Measurements from ENCODE around the gene KCNN3. TPM values are rescaled to one million over a fixed set of nuclear protein-coding genes. Genes with fewer than 3 reads are reported as not detected.

Gene KCNN3
- total RNA-seq, 1 donor = 0.21 TPM

DNA sequence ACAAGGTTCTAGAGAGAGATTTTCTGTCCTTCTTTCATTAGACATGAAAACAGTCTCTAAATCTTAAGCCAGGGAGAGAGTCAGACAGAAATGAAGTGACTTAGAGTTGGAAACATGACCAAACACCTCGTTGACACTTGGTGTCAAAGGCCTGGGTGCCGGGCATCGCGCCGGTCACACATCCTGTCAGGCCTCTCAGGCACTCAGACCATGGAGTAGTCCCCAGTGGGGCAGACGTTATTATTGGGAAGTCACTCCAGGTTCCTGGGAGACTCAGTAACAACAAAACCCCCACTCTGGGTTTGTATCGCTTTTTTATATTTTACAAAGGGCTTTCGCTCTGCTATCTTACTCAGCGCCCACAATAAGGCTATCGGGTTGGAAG is 25.8 kb downstream of the KCNN3 start:
- H3K27me3 ChIP-seq (ENCODE audit: insufficient read depth, low read length) = no peaks in the 10 kb centered on the region
- H3K9me3 ChIP-seq (ENCODE audit: low read depth, low read length) = no peaks in the 10 kb centered on the region
- no peak overlapping the region for H3K4me3 ChIP-seq (ENCODE audit: low read length)
- no peaks in the 10 kb centered on the region for H3K4me1 ChIP-seq (ENCODE audit: insufficient read depth, low read length)

DNA sequence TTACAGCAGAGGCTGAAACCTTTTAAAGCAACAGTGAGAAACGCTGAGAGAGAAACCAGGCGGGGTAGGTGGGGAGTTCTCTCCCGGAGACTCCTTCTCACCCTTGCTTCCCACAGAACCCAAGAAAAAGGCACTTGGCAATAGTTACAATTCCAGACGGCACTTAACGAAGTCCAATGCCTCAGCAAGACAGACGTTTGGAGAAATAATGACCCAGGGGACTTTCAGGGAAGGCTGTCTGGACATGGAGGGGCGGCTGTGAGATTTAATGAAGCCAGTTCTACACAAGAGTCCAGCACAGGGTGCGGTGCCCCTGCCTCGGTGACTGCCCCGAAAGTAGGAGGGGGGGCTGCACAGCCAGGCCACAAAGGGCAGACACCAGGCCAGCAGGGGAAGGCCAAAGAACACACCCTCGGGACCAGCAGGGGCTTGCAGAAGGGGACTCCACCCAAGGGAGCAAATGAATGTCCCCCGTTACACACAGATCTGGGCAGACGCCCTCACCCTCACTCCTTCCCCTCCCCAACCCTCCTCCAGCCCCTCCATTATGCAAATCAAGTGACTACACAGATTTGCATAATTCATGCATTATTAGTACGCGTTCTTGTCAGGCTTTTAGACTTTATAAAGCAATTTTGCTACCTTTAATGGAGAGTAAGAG is 26.3 kb downstream of the KCNN3 start:
- no peaks in the 10 kb centered on the region for H3K27me3 ChIP-seq (ENCODE audit: insufficient read depth, low read length)
- no peak overlapping the region for H3K4me3 ChIP-seq (ENCODE audit: low read length)
- no peaks in the 10 kb centered on the region for H3K9me3 ChIP-seq (ENCODE audit: low read depth, low read length)
- H3K4me1 ChIP-seq (ENCODE audit: insufficient read depth, low read length) = no peaks in the 10 kb centered on the region

DNA sequence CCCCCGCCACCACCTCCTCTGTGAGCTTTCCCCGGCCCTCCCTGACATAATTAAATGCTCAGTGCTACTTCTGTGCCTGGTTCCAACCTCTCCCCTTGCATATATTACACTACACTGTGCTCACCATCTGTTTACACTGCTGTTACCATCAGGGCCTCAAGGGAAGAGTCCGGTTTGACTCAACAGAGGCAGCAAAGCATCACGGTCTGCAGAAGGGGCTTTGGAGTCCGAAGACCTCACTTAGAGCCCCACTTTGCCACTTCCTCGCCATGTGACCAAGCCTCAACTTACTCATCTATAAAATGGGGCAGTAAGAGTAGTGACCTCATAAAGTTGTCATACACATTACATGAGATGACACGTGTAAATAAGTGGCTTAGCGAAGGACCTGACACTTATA is 27.4 kb downstream of the KCNN3 start:
- H3K4me3 ChIP-seq (ENCODE audit: low read length) = no peak overlapping the region
- no peaks in the 10 kb centered on the region for H3K27me3 ChIP-seq (ENCODE audit: insufficient read depth, low read length)
- H3K9me3 ChIP-seq (ENCODE audit: low read depth, low read length) = no peaks in the 10 kb centered on the region
- no peaks in the 10 kb centered on the region for H3K4me1 ChIP-seq (ENCODE audit: insufficient read depth, low read length)

DNA sequence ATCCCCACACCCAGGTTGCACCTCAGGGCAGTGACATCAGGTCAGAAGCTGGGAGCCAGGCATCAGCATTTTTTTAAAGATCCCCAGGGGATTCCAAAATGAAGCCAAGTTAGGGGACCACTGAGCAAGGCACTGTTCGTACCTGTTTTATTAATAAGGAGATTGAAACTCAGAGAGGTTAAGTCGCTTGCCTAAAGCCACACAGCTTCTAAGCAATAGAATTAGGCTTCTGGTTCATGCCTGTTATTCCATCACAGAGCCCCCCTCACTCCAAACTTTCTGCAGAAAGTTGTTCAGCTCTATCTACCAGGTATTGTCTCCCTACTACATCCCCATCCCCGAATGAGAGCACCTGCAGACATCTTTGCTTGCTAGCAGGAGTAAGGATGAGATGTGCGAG is 28.7 kb downstream of the KCNN3 start:
- Histone ChIP-seq H3K4me1 (ENCODE audit: insufficient read depth, low read length) (no peaks in the 10 kb centered on the region), H3K4me3 (ENCODE audit: low read length) (no peak overlapping the region), H3K9me3 (ENCODE audit: low read depth, low read length) (no peaks in the 10 kb centered on the region), H3K27me3 (ENCODE audit: insufficient read depth, low read length) (no peaks in the 10 kb centered on the region)

DNA sequence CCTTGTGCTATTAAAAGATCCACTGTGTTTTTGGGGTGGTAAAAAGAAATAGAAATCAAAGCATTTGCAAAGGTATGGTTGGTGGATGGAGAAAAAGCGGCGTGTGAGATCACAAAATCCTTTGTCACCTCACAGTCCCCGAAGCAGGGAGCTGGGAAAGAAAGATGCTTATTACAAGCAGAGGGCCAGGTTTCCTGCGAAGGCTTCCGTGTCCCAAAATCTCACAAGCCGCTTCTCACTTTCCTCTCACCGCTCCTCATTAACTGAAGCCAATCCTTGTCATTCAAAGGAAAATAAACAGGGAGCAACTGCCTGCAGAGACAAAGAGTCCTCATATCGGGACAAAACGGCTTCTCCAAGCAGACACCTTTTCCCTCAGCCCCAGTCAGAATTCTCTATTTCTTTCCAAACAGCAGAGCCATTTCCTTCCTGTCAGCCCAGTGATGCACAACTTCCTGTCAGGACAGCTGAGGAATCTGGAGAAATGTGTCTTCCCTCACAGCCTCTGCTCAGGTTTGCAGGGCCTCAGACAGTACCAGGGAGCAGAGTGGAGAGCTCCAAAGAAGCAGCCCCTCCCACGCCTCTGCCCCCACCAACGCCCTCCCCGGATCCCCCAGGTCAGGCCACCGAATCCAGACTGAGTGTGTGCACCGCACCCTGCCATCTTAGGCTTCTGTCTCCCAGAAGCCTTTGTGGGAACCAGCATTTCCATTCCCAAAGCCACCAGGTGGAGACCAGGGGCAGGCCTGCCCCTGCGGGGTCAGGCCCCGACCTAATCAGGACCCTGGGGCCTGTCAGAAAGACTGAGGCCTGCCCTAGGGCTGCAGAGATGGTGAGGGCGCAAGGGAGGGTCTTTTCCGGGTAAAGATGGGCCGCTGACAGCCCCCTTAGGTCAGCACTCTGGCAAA is 29.6 kb downstream of the KCNN3 start:
- H3K9me3 ChIP-seq (ENCODE audit: low read depth, low read length) = no peaks in the 10 kb centered on the region
- no peaks in the 10 kb centered on the region for H3K4me1 ChIP-seq (ENCODE audit: insufficient read depth, low read length)
- H3K27me3 ChIP-seq (ENCODE audit: insufficient read depth, low read length) = no peaks in the 10 kb centered on the region
- H3K4me3 ChIP-seq (ENCODE audit: low read length) = no peak overlapping the region

DNA sequence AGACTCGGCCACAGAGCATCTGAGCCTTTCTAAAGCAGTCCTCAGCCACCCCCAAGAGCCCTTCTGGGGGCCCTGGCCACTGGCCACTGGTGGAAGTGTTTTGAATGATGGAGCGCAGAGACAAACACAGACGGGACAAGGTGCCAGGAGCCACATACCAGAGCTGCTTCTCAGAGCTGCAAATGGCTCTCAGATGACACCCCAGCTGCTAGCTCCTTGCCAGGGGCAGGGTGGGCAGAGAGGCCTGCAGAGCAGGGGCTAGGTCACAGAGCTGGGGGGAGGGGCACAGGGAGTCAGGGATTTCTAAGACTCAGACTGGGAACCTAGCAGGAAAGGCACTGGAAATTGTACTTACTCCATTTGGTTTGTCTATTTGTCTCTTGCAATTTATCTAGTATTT is 30.4 kb downstream of the KCNN3 start:
- Histone ChIP-seq H3K9me3 (ENCODE audit: low read depth, low read length) (no peaks in the 10 kb centered on the region), H3K4me1 (ENCODE audit: insufficient read depth, low read length) (no peaks in the 10 kb centered on the region), H3K27me3 (ENCODE audit: insufficient read depth, low read length) (no peaks in the 10 kb centered on the region), H3K4me3 (ENCODE audit: low read length) (no peak overlapping the region)

DNA sequence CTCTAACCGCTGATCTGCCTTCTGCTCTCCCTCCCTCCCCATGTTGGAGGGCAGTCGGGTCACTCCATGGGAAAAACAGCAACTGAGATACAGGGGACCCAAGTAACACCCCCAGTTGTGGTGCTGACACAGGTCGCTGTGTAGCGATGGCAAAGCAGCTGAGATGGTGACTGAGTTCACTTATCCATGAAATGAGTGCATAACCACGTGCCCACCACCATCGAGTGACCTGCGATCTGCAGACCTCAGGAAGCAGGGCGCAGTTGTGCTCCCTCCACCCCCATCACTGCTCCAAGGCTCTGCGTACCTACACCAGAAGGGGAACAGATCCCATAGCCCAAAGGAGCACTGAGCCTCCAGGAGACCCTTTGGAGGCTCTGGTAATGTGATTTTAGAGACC is 31.1 kb downstream of the KCNN3 start:
- Histone ChIP-seq H3K4me1 (ENCODE audit: insufficient read depth, low read length) (no peaks in the 10 kb centered on the region), H3K9me3 (ENCODE audit: low read depth, low read length) (no peaks in the 10 kb centered on the region), H3K4me3 (ENCODE audit: low read length) (no peak overlapping the region), H3K27me3 (ENCODE audit: insufficient read depth, low read length) (no peaks in the 10 kb centered on the region)

DNA sequence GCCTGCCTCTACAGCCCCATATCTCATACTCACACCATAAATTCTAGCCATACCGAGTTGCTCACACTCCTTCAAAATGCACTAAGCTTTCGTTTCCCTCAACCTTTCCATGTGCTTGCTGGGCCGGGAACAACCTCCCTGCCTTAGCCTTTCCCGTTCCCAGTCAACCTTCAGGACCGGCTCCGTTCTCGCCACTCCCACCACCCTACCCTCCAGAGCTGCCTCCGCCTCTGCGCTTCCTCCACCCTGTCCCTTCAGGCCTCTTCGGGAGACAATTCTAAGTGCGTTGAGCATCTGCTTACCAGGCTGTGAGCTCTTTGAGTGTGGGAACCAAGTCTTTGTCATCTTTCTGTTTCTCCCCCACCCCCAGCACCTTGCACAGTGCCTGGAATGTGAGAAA is 31.6 kb downstream of the KCNN3 start:
- H3K4me1 ChIP-seq (ENCODE audit: insufficient read depth, low read length) = no peaks in the 10 kb centered on the region
- no peaks in the 10 kb centered on the region for H3K9me3 ChIP-seq (ENCODE audit: low read depth, low read length)
- H3K4me3 ChIP-seq (ENCODE audit: low read length) = no peak overlapping the region
- H3K27me3 ChIP-seq (ENCODE audit: insufficient read depth, low read length) = no peaks in the 10 kb centered on the region

DNA sequence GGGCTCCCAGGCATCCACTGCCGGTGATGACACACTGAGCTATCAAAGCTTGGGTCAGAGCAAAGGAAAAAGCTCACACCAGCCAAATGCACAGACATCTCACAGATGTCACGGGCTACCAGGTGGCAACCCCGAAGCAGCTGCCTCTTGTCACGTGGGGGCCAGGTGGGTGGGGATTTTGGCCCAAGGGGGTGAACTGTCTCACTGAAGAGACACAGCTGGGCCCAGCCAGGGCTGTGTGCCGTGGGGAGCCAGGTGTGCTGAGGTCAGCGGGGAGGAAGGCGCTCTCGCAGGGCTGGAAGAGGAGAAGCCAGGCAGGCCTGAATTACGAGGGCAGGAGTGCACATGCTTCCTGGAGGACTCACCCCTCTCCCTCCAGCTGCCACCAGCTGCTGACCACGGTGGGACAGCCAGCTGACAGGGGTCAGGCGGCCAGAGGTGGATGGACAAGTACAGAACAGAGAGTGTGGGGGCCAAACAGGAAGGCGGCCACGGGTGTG is 32.4 kb downstream of the KCNN3 start:
- Histone ChIP-seq H3K4me3 (ENCODE audit: low read length) (no peak overlapping the region), H3K9me3 (ENCODE audit: low read depth, low read length) (no peaks in the 10 kb centered on the region), H3K4me1 (ENCODE audit: insufficient read depth, low read length) (no peaks in the 10 kb centered on the region), H3K27me3 (ENCODE audit: insufficient read depth, low read length) (no peaks in the 10 kb centered on the region)

DNA sequence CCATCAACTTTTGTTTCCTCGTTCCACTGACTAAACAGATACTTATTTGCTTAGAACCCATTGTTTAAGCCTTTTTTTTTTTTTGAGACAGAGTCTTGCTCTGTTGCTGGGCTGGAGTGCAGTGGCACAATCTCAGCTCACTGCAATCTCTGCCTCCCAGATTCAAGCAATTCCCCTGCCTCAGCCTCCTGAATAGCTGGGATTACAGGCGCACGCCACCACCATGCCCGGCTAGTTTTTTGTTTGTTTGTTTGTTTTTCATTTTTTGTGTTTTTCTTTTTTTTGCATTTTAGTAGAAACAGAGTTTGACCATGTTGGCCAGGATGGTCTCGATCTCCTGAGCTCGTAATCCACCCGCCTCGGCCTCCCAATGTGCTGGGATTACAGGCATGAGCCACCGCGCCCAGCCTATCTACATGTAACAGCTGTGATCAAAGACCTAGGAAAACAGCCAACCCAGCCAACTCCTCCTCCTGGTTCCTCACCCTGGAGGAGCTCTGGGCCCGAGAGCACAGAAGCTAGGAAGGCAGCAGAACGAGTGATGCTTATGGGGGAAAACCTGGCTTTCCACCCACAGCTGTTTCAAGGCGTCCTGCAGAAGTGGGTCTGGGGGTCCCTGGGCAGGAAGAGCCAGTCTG is 32.9 kb downstream of the KCNN3 start:
- no peaks in the 10 kb centered on the region for H3K4me1 ChIP-seq (ENCODE audit: insufficient read depth, low read length)
- H3K27me3 ChIP-seq (ENCODE audit: insufficient read depth, low read length) = no peaks in the 10 kb centered on the region
- H3K9me3 ChIP-seq (ENCODE audit: low read depth, low read length) = no peaks in the 10 kb centered on the region
- no peak overlapping the region for H3K4me3 ChIP-seq (ENCODE audit: low read length)

DNA sequence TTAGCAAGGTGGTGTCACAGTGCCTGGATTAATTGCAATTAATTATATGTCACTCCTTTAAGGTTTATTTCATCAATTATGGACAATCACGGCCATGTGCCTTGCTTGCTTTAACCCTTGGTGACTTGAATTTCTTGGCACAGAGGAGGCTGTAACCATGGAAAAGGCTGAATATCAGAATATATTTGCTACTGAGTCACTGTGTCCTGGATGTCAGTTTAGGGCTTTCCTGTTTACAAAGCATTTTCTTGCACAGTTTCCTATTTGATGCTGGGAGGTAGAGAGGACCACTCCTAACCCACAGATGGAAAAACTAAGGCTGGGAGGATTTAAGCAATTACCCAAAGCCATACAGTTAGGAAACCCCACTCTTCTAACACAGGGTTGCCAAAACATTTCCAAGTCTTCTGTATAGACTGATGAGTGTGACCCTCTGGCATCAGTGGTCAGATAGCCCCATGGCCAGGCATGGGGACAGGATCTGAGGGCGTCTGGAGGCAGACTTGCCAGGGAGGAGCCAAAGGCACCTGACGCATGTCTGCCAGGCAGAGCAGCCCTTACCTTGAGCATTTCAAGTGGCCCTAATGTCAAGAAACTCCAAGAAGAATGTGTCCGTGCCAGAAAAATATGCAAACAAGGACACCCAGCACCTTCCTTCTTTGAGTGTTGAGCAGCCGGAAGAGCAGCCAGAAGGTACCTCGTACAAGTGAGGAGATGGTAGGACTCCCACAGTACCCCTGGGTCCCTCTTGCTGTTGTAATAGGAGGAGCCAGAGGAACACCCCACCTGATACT is 34.4 kb downstream of the KCNN3 start:
- Histone ChIP-seq H3K9me3 (ENCODE audit: low read depth, low read length) (no peaks in the 10 kb centered on the region), H3K27me3 (ENCODE audit: insufficient read depth, low read length) (no peaks in the 10 kb centered on the region), H3K4me1 (ENCODE audit: insufficient read depth, low read length) (no peaks in the 10 kb centered on the region), H3K4me3 (ENCODE audit: low read length) (no peak overlapping the region)

DNA sequence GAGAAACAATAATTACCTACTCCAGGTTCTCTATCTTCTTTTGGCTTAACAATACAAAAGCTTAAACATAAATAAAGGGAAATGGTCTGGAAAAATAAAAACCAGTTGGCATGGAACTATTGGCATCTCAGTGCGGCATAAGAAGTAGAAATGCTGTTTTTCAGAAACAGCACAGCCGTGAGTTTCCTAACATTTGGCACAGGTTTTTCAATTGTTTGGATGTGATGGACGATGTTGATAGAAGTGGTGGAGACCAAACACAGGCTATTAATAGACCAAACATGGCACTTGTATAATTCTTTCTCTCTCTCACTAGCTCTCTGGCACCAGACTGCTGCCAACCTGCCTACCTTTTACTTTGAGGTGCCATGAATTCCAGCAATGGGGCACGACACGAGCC is 36.2 kb downstream of the KCNN3 start:
- Histone ChIP-seq H3K27me3 (ENCODE audit: insufficient read depth, low read length) (no peaks in the 10 kb centered on the region), H3K4me3 (ENCODE audit: low read length) (no peak overlapping the region), H3K4me1 (ENCODE audit: insufficient read depth, low read length) (no peaks in the 10 kb centered on the region), H3K9me3 (ENCODE audit: low read depth, low read length) (no peaks in the 10 kb centered on the region)

DNA sequence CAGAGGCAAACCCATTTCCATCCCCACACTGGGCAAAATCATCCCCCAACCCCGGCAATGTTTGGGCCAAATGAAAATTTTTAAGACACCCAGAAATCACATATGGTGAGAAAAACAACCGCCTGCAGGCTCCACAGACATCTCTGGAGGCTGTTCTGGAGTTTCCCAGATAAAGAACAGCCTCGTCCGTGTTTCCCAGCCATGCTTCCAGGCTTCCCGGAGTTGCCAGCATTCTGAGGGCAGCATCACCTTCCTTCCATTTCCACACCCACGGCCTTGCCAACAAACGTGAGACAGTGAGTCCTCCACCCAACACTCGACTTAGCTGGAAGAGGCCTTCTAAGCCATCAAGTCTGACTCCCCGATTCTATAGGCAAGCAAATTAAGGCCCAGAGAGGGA is 36.9 kb downstream of the KCNN3 start:
- Histone ChIP-seq H3K4me3 (ENCODE audit: low read length) (no peak overlapping the region), H3K27me3 (ENCODE audit: insufficient read depth, low read length) (no peaks in the 10 kb centered on the region), H3K4me1 (ENCODE audit: insufficient read depth, low read length) (no peaks in the 10 kb centered on the region), H3K9me3 (ENCODE audit: low read depth, low read length) (no peaks in the 10 kb centered on the region)

DNA sequence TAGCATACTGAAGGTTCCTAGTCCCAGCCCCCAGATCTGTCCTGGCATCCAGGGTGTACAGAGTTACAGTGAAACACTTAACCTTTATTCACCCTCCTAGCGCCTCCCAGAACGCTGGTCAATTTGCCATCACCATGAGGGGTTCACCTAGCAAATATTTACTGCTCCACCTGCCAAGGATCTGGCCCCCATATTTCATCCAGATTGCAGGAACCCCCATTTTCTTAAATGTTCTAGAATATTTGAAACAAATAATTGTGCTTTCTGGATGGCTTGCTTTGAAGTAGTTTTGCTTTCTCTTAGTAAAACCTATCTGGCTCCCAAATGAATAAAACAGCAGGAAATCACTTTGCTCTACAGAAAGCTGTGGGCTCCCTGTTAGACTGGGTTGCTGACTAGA is 37.7 kb downstream of the KCNN3 start:
- Histone ChIP-seq H3K9me3 (ENCODE audit: low read depth, low read length) (no peaks in the 10 kb centered on the region), H3K4me3 (ENCODE audit: low read length) (no peak overlapping the region), H3K4me1 (ENCODE audit: insufficient read depth, low read length) (no peaks in the 10 kb centered on the region), H3K27me3 (ENCODE audit: insufficient read depth, low read length) (no peaks in the 10 kb centered on the region)

DNA sequence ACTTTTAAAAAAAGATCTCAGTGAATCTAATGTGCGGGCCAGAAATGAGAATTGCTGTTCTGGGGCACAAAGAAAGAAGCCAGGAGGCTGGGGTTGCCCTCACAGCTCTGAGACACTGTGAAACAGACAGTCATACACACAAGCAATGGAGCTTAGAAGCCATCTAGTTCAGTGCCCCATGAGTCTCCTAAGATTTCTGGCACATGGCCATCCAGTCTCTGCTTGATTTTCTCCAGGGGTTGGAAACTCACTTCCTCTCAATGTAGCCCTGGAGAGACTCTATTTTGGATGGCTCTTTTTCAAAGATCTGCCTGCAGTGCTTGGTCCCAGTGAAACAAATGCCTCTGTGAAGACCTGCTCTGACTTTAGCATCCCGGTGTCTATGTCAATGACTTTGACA is 38.6 kb downstream of the KCNN3 start:
- H3K4me3 ChIP-seq (ENCODE audit: low read length) = no peak overlapping the region
- no peaks in the 10 kb centered on the region for H3K27me3 ChIP-seq (ENCODE audit: insufficient read depth, low read length)
- H3K4me1 ChIP-seq (ENCODE audit: insufficient read depth, low read length) = no peaks in the 10 kb centered on the region
- H3K9me3 ChIP-seq (ENCODE audit: low read depth, low read length) = no peaks in the 10 kb centered on the region
